Gastrocnemius medialis (tissue), 4 donors: ENCODE measurements around the gene SSBP3. TPM values are rescaled to one million over a fixed set of nuclear protein-coding genes. Genes with fewer than 3 reads are reported as not detected.

Experiments used
- ATAC-seq, 2 donors: fragments of 150-250 bp; one replicate each; pipeline ENCODE4 v1.9.1; 2016
- DNase-seq, 2 donors: peaks; one replicate each; pipeline ENCODE4 v3.0.0-alpha.2; 2019
- H3K27ac ChIP-seq, 4 donors: fragments of 200-600 bp; sonication (generic); 1 replicate in 1 of 4; 2 replicates in 3 of 4; pipeline ENCODE4 v1.5.1; 2016 to 2018; ENCODE audit warnings: mild to moderate bottlenecking in 2 of 4, moderate library complexity in 1 of 4
- H3K27me3 ChIP-seq, 3 donors: fragments of 200-600 bp; sonication (generic) in 2 of 3; 1 replicate in 1 of 3; 2 replicates in 2 of 3; pipeline versions ENCODE4 v1.5.1 to v1.6.0; 2016 to 2019; ENCODE audit warnings: mild to moderate bottlenecking in 1 of 3, moderate library complexity in 1 of 3
- H3K36me3 ChIP-seq, 2 donors: fragments of 200-600 bp; sonication (generic) in 1 of 2; one replicate each; pipeline ENCODE4 v1.5.1; 2017 to 2018
- H3K4me1 ChIP-seq, 2 donors: fragments of 200-600 bp; sonication (generic) in 1 of 2; one replicate each; pipeline ENCODE4 v1.5.1; 2016 to 2017; ENCODE audit warnings: mild to moderate bottlenecking in 2 of 2
- H3K4me3 ChIP-seq, 4 donors: fragments of 200-600 bp; sonication (generic) in 3 of 4; 1 replicate in 1 of 4; 2 replicates in 3 of 4; pipeline ENCODE4 v1.5.1; 2016 to 2019; ENCODE audit warnings: mild to moderate bottlenecking in 2 of 4
- H3K9me3 ChIP-seq, 3 donors: fragments of 200-600 bp; sonication (generic) in 2 of 3; 1 replicate in 1 of 3; 2 replicates in 2 of 3; pipeline ENCODE4 v1.5.1; 2016 to 2019
- CTCF ChIP-seq, 5 experiments: fragments of 450-650 bp in 3 of 5; fragments of 200-600 bp in 2 of 5; sonication (generic) in 2 of 5; IDR thresholded peaks in 4 of 5; conservative IDR thresholded peaks in 1 of 5; 1 replicate in 4 of 5; 2 replicates in 1 of 5; pipeline ENCODE4 v1.5.1; 2016 to 2019; ENCODE audit warnings: antibody characterized with exemption in 5 of 5, mild to moderate bottlenecking in 3 of 5, moderate library complexity in 3 of 5
- POLR2A ChIP-seq, 2 donors: fragments of 450-650 bp; IDR thresholded peaks; one replicate each; pipeline ENCODE4 v1.6.1; 2017; ENCODE audit warnings: antibody characterized with exemption in 2 of 2, mild to moderate bottlenecking in 2 of 2, moderate library complexity in 2 of 2
- in situ Hi-C, 4 donors: fragments of 200-750 bp; cut with MboI; loops; one replicate each; pipeline versions ENCODE4 v1.15.0 to v1.8.0; 2017; ENCODE audit warnings: low sequenced_read_pairs in 4 of 4
- intact Hi-C: fragments of 100-400 bp; cut with DNase I; formaldehyde crosslinking; loops from one replicate; pipeline ENCODE4 v1.15.1; 2023; ENCODE audit warnings: low total_unique reads
- total RNA-seq, 4 donors: library from RNA; depleted of rRNA; stranded (reverse); fragments of >200 nt; gene quantifications; one replicate each; pipeline versions ENCODE4 v1.1.0 to v1.2.3, GENCODE V29; 2016

The SSBP3 gene
- total RNA-seq, 4 donors from 2014 or later, result 3.6 to 21.0 (median 14.9) TPM

- peak overlapping the region; percentile 33 to 62 (median 48) for H3K27ac ChIP-seq
- DNase-seq, result no peak
- in situ Hi-C loops, result no loop called here
- TF ChIP-seq CTCF (IDR thresholded peaks at IDR 0.05 in 4 of 5, conservative IDR thresholded peaks at IDR 0.05 in 1 of 5) (no peak), POLR2A (IDR thresholded peaks at IDR 0.05) (no peak)
- intact Hi-C loops, result no loop called here
- H3K27me3 ChIP-seq, result no peaks in the 10 kb centered on the region
- no peaks in the 10 kb centered on the region for H3K9me3 ChIP-seq
- H3K36me3 ChIP-seq, result no peaks in the 10 kb centered on the region
- peaks cover 58 to 66% of the 10 kb centered on the region in 2 donors for H3K4me1 ChIP-seq
- no peak overlapping the region for H3K4me3 ChIP-seq
- ATAC-seq, result no peak
Measured at GRCh38 chr1:54298284-54299033, 107.7 kb downstream of the SSBP3 start.

- Histone ChIP-seq H3K4me3 (no peak overlapping the region), H3K4me1 (peaks cover 61 to 65% of the 10 kb centered on the region in 2 donors), H3K36me3 (no peaks in the 10 kb centered on the region), H3K27me3 (no peaks in the 10 kb centered on the region), H3K9me3 (no peaks in the 10 kb centered on the region), H3K27ac (peak overlapping the region; percentile 33 to 62 (median 53))
- ATAC-seq (no peak), DNase-seq (no peak)
- intact Hi-C loops, result no loop called here
- in situ Hi-C loops, result no loop called here
- TF ChIP-seq CTCF (IDR thresholded peaks at IDR 0.05 in 4 of 5, conservative IDR thresholded peaks at IDR 0.05 in 1 of 5) (no peak), POLR2A (IDR thresholded peaks at IDR 0.05) (no peak)
Measured at GRCh38 chr1:54297596-54298283, 108.5 kb downstream of the SSBP3 start.

GRCh38 chr1:54296666-54297065, 109.5 kb downstream of the SSBP3 start:
- Histone ChIP-seq H3K36me3 (no peaks in the 10 kb centered on the region), H3K27ac (peak overlapping the region; percentile 40 to 61 (median 48)), H3K4me3 (no peak overlapping the region), H3K9me3 (no peaks in the 10 kb centered on the region), H3K27me3 (no peaks in the 10 kb centered on the region), H3K4me1 (peaks cover 69 to 73% of the 10 kb centered on the region in 2 donors)
- in situ Hi-C loops (no loop called here), intact Hi-C loops (no loop called here)
- TF ChIP-seq POLR2A (IDR thresholded peaks at IDR 0.05), result no peak
- TF ChIP-seq CTCF (IDR thresholded peaks at IDR 0.05 in 4 of 5, conservative IDR thresholded peaks at IDR 0.05 in 1 of 5), result no peak
- DNase-seq, result no peak
- no peak for ATAC-seq

- Histone ChIP-seq H3K9me3 (no peaks in the 10 kb centered on the region), H3K4me3 (no peak overlapping the region), H3K36me3 (no peaks in the 10 kb centered on the region), H3K4me1 (peaks cover 79 to 84% of the 10 kb centered on the region in 2 donors), H3K27me3 (no peaks in the 10 kb centered on the region), H3K27ac (peak overlapping the region; percentile 40 to 61 (median 48))
- no peak for TF ChIP-seq CTCF (IDR thresholded peaks at IDR 0.05 in 4 of 5, conservative IDR thresholded peaks at IDR 0.05 in 1 of 5)
- no peak for TF ChIP-seq POLR2A (IDR thresholded peaks at IDR 0.05)
- no peak for DNase-seq
- intact Hi-C loops (no loop called here), in situ Hi-C loops (no loop called here)
- ATAC-seq, result no peak
Measured at GRCh38 chr1:54294887-54295286, 111.3 kb downstream of the SSBP3 start.
